Fibroblast of skin of right quadriceps (primary cell): ENCODE data around the gene TRIM17.

Source experiments
- DNase-seq: peaks from one replicate; pipeline ENCODE4 v3.0.0-alpha.2; 2013

The TRIM17 gene

GRCh38 chr1:228399531-228400236 is 17.0 kb downstream of the TRIM17 start:
- DNase-seq = no peak

DNA sequence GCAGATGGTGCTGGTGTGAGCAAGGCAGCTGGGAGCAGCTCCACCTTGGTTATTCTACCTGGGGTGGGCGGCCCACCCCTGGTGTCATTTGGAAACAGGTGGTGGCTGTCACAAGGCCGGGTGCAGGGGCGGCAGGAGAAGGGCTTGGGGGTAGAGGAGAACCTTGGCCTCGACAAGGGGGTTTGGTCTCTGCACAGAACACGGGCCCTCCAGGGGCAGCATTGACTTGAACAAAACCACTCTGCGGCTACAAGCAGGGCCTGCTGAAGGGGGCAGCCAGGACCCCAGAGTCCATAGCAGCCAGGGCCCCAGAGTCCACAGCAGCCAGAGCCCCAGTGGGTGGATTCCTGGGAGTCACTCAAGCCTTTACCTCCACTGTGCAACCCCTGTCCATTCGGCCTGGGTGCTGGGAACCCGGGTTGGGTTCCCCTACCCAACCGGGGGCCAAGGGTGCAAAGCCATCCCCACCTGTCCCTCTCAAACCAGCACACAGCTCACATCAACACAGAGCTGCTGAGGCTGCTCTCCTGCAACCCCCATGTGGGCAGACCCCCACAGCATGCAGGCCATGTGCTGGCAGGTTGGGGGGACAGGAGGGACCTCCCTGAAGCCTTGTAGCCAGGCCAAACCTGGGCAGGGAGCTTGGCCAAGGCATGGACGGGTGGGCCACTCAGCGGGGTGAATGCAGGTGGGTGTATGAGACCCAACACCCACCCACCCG is 17.8 kb downstream of the TRIM17 start:
- DNase-seq = no peak

- DNase-seq = no peak
Measured at GRCh38 chr1:228397966-228398365, 18.7 kb downstream of the TRIM17 start.

GRCh38 chr1:228396770-228397662 is 19.6 kb downstream of the TRIM17 start:
- DNase-seq = no peak

DNA sequence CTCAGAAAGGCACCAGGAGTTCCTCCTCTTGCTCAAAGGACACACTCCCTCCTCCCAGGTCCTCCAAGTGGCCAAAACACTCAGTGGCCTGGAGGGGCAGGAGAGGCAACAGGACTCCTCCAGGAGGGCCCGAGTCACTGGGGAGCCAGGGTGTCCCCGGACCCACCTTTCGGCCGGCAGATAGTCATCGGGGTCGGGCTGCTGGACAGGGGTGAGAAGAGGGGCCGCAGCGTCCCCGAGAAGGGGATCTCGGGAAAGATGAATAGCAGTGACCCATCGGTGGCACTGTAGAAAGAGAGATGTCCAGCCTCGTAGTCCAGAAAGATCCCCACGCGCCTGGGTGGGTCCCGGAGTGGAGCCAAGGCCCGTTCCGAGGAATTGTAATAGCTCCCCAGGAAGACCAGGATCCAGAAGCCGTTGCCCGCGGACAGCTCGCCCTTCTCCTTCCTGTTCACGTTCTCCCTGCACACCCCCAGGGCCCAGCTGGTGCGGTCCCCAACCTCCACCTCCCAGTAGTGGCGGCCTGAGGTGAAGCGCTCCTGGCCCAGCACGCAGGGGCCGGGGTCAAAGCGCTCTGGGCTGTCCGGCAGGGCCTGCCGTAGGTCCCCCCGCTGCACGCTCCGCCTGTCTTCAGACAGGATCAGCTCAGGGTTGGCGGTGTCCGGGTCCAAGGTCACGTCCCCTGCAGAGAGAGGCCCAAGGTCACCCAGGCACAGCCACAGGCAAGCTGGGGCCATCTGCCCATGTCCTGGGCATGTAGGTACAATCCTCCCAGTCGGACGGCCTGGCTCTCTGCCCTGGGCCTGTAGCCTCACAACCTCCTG is 21.9 kb downstream of the TRIM17 start:
- DNase-seq = no peak

- no peak for DNase-seq
Measured at GRCh38 chr1:228393811-228394570, 22.7 kb downstream of the TRIM17 start.

DNA sequence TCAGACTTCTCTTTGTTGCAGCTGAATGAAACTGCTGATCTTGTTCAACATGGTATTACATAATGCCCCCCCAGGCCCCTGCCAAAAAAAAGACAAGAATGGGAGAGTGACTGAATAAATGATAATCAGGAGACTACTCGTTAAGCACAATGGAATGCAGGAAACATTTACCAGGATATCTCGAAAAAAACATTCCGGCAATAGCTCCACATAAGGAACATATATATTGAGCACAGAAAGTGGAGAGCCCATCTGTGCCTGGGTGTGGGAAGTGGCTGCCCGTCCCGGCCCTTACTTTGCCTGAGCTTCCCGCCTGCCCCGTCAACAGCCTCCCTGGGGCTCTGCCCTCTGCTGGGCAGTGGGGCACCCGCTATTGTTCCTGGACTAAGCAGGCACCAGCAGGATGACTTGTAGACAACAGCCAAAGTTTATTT is 23.4 kb downstream of the TRIM17 start:
- peak; percentile 72 for DNase-seq

DNA sequence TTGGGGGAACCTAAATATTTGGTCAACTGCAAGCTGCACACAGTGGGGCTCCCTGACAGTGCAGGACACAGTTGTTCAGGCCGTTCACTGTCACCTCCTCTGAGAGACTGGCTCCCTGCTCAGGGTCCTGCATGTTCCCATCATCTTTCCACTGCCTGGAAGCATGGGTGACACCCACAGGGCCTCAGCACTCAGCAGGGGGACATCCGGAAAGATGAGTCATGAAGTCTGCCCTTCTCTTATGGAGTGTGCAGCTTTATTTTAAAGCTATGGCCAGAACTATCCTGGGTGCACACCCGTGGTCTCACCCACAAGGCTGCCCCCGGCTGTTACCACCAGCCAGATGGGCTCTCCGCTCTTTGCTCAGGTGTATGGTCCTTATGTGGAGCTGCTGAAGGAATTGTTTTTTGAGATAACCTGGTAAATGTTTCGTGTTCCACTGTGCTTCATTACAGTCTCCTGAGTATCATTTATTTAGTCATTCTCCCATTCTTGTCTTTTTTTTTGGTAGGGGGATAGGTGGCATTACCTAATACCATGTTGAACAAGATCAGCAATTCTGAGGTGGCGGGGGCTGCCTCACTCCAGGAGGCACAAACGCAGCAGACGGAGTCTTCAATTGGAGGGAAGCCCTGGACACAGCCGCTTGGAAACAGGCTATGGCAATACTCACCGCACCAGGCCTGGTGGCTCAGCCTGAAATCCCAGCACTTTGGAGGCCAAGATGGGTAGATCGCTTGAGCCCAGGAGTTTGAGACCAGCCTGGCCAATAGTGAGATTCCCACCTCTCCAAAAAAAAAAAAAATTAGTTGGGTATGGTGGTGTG is 24.3 kb downstream of the TRIM17 start:
- DNase-seq = peak; percentile 24

- no peak for DNase-seq
Measured at GRCh38 chr1:228391411-228392020, 25.1 kb downstream of the TRIM17 start.

- no peak for DNase-seq
Measured at GRCh38 chr1:228390649-228391048, 26.0 kb downstream of the TRIM17 start.

DNA sequence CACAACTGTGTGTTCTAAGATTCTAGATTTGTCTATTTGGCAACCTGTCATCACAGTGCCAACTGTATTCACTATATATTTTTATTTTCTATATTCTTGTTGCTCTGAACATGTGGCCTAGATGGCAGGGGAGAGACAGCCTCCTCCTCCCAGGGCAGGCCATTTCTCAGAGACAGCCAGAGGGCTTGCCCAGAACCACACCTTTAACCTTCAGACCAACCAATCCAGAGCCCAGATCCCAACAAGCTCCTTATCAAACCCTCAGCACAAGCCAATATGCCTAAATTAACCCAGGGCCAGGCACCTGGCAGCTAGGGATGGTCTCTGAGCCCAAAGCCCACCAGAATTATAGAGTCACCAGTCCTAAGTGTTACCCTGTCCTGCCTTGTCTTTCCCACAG is 29.3 kb downstream of the TRIM17 start:
- DNase-seq = no peak

GRCh38 chr1:228385232-228385631 is 31.4 kb downstream of the TRIM17 start:
- DNase-seq = no peak

DNA sequence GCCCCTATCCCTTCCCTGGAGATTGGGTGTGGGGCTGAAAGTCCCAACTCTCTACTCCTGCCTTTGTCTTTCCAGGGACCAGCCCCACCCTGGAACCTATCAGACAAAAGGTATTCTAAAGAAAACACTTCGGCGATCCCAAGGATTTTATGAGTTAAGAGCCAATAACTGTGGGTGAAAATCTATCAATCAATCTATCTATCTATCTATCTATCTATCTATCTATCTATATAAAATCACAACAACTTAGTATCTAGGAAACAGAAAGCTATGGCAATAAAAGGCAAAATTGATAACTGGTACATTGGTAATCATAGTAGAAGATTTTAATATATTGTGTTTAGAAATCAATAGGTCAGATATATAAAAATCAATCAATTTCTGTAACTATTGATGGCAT is 32.9 kb downstream of the TRIM17 start:
- no peak for DNase-seq

DNA sequence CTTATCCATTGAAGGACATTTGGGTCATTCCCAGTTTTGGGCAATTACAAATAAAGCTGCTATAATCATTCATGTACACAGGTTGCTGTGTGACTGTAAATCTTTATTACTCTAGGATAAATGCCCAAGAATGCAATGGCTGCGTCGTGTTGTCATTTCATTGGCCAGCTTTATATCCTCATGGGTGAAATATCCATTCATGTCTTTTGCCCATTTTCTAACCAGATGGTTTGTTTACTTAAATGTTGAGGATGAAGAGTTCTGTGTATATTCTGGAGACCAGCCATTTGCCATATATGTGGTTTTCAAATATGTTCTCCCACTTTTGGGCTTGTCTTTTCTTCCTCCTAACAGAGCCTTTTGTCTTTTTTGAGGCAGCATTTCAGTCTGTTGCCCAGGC is 35.3 kb downstream of the TRIM17 start:
- no peak for DNase-seq

DNA sequence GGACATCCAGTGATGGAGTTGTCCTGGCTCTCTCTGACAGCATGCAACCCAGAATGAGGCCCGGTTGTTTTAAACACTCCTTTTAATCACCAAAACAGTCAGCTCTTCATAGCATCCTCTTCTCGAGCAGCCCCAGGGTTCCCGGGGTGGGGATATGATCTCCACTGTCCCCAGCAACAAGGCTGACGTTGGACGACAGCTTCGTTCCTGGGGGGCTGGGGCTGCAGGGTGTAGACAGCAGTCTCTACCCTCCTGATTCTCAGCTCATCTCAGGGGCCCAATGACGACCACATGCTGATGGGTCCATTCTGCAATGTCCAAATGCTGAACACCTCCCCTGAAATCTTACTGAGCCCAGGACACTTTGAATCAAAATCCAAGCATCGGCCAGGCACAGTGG is 37.0 kb downstream of the TRIM17 start:
- no peak for DNase-seq

DNA sequence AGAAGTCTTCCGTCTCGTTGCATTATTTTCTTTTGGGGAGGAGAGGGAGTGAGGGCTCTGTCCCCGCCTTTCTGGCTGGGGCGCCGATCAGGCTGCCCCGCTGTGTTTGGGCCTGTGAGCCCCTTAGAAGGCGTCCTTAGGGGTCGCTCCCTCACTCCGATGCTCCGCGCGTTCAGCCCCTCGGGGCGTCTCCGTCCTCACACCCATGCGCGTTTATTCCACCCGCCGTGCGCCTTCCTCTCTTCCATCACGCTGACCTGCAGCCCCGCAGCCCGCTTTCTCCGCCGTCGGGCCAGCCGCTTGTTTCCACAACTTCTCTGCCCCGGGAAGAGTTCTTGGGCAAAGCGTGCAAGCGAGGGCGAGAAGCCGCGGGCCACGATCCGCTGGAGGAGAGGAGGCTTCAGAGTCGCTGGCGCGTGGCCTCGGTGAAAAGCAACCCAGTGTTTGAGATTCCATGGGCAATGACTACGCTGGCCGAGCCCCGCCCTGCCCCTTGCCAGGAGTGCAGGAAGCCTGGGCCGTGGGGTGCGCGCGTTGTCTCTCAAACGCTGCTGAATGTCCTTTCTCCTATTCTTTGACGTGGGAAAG is 37.7 kb downstream of the TRIM17 start:
- DNase-seq = no peak

GRCh38 chr1:228378090-228378872 is 38.4 kb downstream of the TRIM17 start:
- peak; percentile 61 for DNase-seq

DNA sequence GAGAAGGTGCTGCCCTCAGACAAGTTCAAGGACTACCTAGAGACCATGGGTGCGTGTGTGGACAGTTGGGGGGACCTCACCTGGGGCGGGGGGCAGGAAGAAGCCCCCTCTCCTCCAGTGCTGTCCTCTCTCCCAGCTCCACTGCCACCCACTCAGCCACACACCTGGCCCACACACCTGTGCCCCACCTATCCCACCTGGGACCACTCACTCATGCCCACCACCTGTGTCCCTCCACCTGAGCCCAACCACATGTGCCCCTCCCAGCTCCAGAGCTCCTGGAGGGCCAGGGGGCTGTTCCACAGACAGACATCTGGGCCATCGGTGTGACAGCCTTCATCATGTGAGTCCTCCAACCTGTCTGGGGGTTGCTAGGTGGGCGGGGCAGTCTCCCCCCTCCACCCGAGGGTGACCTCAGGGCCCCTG is 39.0 kb downstream of the TRIM17 start:
- no peak for DNase-seq
